ENCODE measurements around the gene PRM3. TPM values are rescaled to one million over a fixed set of nuclear protein-coding genes. Genes with fewer than 3 reads are reported as not detected.

The PRM3 gene
- total RNA-seq, 1 donor from 2014 or later, result not detected

- Mint-ChIP-seq H3K27me3 (ENCODE audit: unreplicated experiment) (peaks cover 3% of the 10 kb centered on the region), H3K36me3 (ENCODE audit: unreplicated experiment) (no peaks in the 10 kb centered on the region), H3K4me3 (ENCODE audit: unreplicated experiment) (no peak overlapping the region), H3K4me1 (ENCODE audit: low read depth, unreplicated experiment) (peaks cover 4% of the 10 kb centered on the region), H3K27ac (ENCODE audit: unreplicated experiment) (no peak overlapping the region), H3K9me3 (ENCODE audit: unreplicated experiment) (peaks cover 1% of the 10 kb centered on the region)
- DNase-seq, result no peak
- TF ChIP-seq CTCF (IDR thresholded peaks at IDR 0.05; ENCODE audit: partially characterized antibody, unreplicated experiment), result no peak
Measured at GRCh38 chr16:11309895-11310633, 36.6 kb upstream of the PRM3 start.

GRCh38 chr16:11308493-11309283, 35.3 kb upstream of the PRM3 start:
- peaks cover 2% of the 10 kb centered on the region for H3K27me3 Mint-ChIP-seq (ENCODE audit: unreplicated experiment)
- no peaks in the 10 kb centered on the region for H3K36me3 Mint-ChIP-seq (ENCODE audit: unreplicated experiment)
- H3K4me3 Mint-ChIP-seq (ENCODE audit: unreplicated experiment), result no peak overlapping the region
- H3K4me1 Mint-ChIP-seq (ENCODE audit: low read depth, unreplicated experiment), result peaks cover 4% of the 10 kb centered on the region
- no peak overlapping the region for H3K27ac Mint-ChIP-seq (ENCODE audit: unreplicated experiment)
- TF ChIP-seq CTCF (IDR thresholded peaks at IDR 0.05; ENCODE audit: partially characterized antibody, unreplicated experiment), result no peak
- H3K9me3 Mint-ChIP-seq (ENCODE audit: unreplicated experiment), result peaks cover 1% of the 10 kb centered on the region
- DNase-seq, result no peak

- H3K27ac Mint-ChIP-seq (ENCODE audit: unreplicated experiment), result no peak overlapping the region
- no peak overlapping the region for H3K4me3 Mint-ChIP-seq (ENCODE audit: unreplicated experiment)
- H3K36me3 Mint-ChIP-seq (ENCODE audit: unreplicated experiment), result no peaks in the 10 kb centered on the region
- TF ChIP-seq CTCF (IDR thresholded peaks at IDR 0.05; ENCODE audit: partially characterized antibody, unreplicated experiment), result no peak
- H3K4me1 Mint-ChIP-seq (ENCODE audit: low read depth, unreplicated experiment), result peaks cover 3% of the 10 kb centered on the region
- peaks cover 1% of the 10 kb centered on the region for H3K27me3 Mint-ChIP-seq (ENCODE audit: unreplicated experiment)
- H3K9me3 Mint-ChIP-seq (ENCODE audit: unreplicated experiment), result peaks cover 1% of the 10 kb centered on the region
- DNase-seq, result no peak
Measured at GRCh38 chr16:11307639-11308492, 34.4 kb upstream of the PRM3 start.

GRCh38 chr16:11306997-11307638, 33.7 kb upstream of the PRM3 start:
- H3K27ac Mint-ChIP-seq (ENCODE audit: unreplicated experiment), result no peak overlapping the region
- TF ChIP-seq CTCF (IDR thresholded peaks at IDR 0.05; ENCODE audit: partially characterized antibody, unreplicated experiment), result no peak
- H3K4me3 Mint-ChIP-seq (ENCODE audit: unreplicated experiment), result no peak overlapping the region
- DNase-seq, result no peak
- H3K9me3 Mint-ChIP-seq (ENCODE audit: unreplicated experiment), result peaks cover 1% of the 10 kb centered on the region
- H3K36me3 Mint-ChIP-seq (ENCODE audit: unreplicated experiment), result no peaks in the 10 kb centered on the region
- peaks cover 2% of the 10 kb centered on the region for H3K4me1 Mint-ChIP-seq (ENCODE audit: low read depth, unreplicated experiment)
- H3K27me3 Mint-ChIP-seq (ENCODE audit: unreplicated experiment), result peaks cover 1% of the 10 kb centered on the region
